ENCODE results near the gene LRRK2.
"Not testable (repeated sequence)": the region's sequence is repeated elsewhere in the genome, so short reads cannot be mapped to it uniquely, and the experiment has no call there.

LRRK2 gene

GRCh38 chr12:40250652-40251051 is 25.9 kb downstream of the LRRK2 start:
- not testable (repeated sequence) for DNase-seq

DNA sequence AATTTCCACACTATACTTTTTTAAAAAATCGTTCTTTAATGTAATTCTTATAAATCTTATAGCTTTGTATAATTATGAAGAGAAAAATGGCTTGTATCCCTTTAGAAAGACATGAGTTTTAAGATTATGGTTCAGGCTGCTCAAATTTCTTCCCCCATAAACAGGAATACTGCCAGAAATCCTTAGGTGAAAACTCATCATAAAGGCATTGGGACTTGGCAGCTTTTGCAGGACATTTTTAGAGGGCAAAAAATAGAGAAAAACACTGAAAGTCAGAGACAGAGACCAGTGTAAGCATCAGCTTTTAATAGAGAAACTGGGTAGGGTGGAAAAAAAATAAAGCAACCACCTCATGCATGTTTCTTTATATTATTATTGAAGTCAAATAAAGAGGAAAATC is 29.1 kb downstream of the LRRK2 start:
- no peak for DNase-seq

GRCh38 chr12:40254455-40255085 is 29.8 kb downstream of the LRRK2 start:
- DNase-seq = no peak

DNA sequence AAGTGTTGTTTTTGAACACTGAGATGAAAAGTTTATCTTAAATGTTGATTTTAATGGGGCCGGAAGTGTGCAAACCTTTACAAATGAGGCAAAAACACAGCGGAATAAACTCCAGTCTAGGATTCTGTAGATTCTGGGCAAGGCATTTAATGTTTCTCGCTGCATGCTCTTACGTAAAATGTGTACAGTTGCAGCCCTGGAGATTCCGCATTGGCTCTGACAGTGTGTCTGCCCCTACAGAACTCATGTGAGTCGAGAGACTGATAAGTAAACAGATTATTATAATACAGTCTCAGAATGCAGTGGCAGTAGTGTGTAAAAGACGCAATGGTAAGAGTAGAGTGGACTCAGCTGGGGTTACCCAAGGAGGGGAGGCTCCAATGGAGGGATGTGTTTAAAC is 33.6 kb downstream of the LRRK2 start:
- DNase-seq = no peak

GRCh38 chr12:40261937-40262336 is 37.1 kb downstream of the LRRK2 start:
- DNase-seq = no peak

DNA sequence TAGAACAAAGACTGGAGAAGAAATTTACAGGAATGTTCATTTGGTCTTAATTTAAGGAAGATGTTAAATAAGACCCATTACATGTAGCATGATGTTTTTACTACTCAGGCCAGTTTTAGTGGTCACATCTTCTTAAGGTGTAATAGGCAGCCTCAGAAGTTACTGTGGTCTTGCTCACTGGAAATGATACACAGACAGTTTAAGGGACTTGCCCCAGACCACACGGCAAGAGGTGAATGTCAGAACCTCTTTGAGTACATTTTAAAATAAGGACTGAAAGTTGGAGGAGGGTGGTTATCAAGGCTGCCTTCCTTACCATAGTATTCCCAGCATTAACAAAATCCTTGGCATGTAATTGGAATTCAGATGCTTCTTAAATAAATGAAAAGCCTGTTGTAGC is 37.9 kb downstream of the LRRK2 start:
- no peak for DNase-seq

GRCh38 chr12:40263616-40264409 is 39.0 kb downstream of the LRRK2 start:
- no peak for DNase-seq

- DNase-seq = no peak
Observed at GRCh38 chr12:40271981-40272664, 47.3 kb downstream of the LRRK2 start.

GRCh38 chr12:40281791-40282364 is 57.1 kb downstream of the LRRK2 start:
- DNase-seq = no peak

DNA sequence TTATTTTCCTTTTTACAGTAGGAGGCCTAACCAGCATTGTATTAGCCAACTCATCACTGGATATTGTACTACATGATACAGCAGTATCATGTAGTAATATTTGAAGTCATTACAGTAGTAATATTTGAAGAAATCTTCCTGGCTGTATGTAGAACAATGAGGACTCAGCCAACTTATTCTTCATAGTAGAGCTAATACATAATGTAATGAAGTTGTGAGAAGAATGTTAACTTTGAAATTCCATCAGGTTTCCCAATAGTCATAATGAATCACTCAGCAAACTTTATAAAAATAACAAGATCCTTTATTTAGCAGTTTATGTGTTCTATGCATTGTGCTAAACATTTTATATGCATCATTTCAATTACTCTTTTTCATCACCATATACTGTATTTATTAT is 61.8 kb downstream of the LRRK2 start:
- DNase-seq = no peak

DNA sequence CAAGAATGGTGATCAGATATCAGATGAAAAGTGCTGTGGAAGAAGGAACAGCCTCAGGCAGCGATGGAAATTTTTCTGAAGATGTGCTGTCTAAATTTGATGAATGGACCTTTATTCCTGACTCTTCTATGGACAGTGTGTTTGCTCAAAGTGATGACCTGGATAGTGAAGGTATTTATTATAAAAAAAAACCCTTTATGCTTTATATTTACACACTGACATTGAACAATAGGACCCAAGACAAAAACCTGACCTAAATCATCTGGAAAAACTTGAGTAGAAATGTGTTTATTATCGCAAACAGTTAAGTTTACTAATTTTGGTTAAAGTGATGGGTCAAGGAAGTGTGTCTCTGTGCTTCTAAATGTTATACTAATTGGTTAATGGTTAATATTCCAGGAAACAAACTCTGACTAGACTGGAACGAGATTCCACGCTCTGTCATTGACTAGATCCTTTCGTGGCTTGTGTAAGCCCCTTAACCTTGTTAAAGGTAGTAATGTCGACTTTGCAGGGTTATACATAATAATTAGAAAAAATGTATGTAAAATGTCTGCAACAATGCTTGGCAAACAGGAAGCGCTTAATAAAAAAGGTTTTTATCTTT is 62.7 kb downstream of the LRRK2 start:
- no peak for DNase-seq

- DNase-seq = no peak
Observed at GRCh38 chr12:40292788-40293429, 68.1 kb downstream of the LRRK2 start.

DNA sequence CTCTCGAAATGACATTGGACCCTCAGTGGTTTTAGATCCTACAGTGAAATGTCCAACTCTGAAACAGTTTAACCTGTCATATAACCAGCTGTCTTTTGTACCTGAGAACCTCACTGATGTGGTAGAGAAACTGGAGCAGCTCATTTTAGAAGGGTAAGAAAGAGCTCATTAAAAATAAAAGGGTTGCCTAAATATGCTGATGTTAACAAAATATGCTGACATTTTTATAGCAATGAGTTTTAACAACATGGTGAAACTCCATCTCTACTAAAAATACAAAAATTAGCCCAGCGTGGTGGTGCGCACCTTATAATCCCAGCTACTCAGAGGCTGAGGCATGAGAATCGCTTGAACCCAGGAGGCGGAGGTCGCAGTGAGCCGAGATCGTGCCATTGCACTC is 73.5 kb downstream of the LRRK2 start:
- no peak for DNase-seq

GRCh38 chr12:40300490-40300889 is 75.7 kb downstream of the LRRK2 start:
- DNase-seq = no peak

DNA sequence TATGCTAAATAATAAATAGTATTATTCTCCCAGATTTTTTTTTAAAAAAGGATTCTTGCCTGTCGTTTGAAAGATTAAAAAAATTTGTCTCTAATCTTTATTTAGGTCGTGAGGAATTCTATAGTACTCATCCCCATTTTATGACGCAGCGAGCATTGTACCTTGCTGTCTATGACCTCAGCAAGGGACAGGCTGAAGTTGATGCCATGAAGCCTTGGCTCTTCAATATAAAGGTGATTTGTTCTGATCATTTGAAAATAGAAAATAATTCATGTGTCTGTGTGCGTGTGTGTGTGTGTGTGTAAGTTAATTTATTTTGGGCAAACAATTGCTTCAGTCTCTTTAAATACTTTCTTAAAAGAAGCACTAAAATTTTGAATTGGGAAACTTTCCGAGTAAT is 84.2 kb downstream of the LRRK2 start:
- DNase-seq = no peak

- no peak for DNase-seq
Observed at GRCh38 chr12:40310211-40310610, 85.4 kb downstream of the LRRK2 start.

- no peak for DNase-seq
Observed at GRCh38 chr12:40312196-40312595, 87.4 kb downstream of the LRRK2 start.

GRCh38 chr12:40312982-40313576 is 88.3 kb downstream of the LRRK2 start:
- DNase-seq = no peak

- no peak for DNase-seq
Observed at GRCh38 chr12:40313928-40314327, 89.1 kb downstream of the LRRK2 start.

DNA sequence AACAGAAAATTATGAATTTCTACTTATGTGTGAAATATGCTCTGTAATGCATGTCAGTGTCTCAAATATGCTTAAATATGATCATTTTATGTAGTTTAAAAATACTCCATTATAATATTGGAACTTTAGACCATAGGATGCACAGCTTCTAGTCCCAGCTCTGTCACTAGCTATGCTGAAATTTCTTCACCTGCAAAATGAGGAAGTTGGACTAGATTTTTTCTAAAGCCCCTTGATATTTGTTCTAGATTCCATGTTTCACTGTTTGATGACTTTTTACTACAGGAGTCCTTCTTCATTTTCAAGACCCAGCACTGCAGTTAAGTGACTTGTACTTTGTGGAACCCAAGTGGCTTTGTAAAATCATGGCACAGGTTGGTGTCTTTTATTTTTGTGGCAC is 90.1 kb downstream of the LRRK2 start:
- DNase-seq = no peak

GRCh38 chr12:40315375-40315774 is 90.6 kb downstream of the LRRK2 start:
- DNase-seq = no peak

- DNase-seq = no peak
Observed at GRCh38 chr12:40324261-40324660, 99.5 kb downstream of the LRRK2 start.
